Heart left ventricle (tissue), 13 donors: ENCODE measurements around the gene CLASP2.

Experiments
- CTCF ChIP-seq, 12 donors: fragments of 200-600 bp; sonication (generic) in 4 of 12; IDR thresholded peaks; one replicate each; pipeline versions ENCODE4 v1.5.0 to v1.8.0; 2018 to 2022; ENCODE audit warnings: antibody characterized with exemption in 12 of 12, mild to moderate bottlenecking in 5 of 12
- POLR2A ChIP-seq, 2 donors: fragments of 450-650 bp; IDR thresholded peaks; one replicate each; pipeline ENCODE4 v1.6.1; 2017; ENCODE audit warnings: antibody characterized with exemption in 2 of 2, mild to moderate bottlenecking in 2 of 2, moderate library complexity in 2 of 2
- donor health status: ischemic (EF 13 %, LVEDD 7.1; RV severe dilation, severe dysfunction).
- donor health status: DM: no; HTN: yes; CAD: no.
- donor health status: DM: no; HTN: no; CAD: no.
- donor health status: ischemic (EF 25% LVEDD 6.9; RV normal size, moderate dysfunction).
- donor health status: ischemic (EF 25% LVEDD 5.7; RV mildly dilated, moderate dysfunction).
- donor health status: ischemic (EF 35%, LVEDD 5.7; RV mildly dilated, moderate dysfunction).
- donor health status: nonischemic (EF 11% LVEDD 7.7; RV severe dilation, severe dysfunction).
- donor health status: DM: yes; HTN: yes; CAD: no.
- donor health status: PGD.
- donor health status: ischemic (EF 29% LVEDD 5.4; RV normal size, mild dysfunction).
- donor health status: nonischemic (EF 23%, LVEDD 6.1; RV moderate dilation, normal function).

- no peak for TF ChIP-seq CTCF (IDR thresholded peaks at IDR 0.05)
- no peak for TF ChIP-seq POLR2A (IDR thresholded peaks at IDR 0.05)
These were observed 75.2 kb downstream of the CLASP2 start for GRCh38 chr3:33642806-33643205.
